MM.1S (cell line): ENCODE results near the gene SLC26A11.

Source experiments
- CTCF ChIP-seq: fragments of 300-600 bp; sonication (generic); IDR thresholded peaks from 2 replicates; pipeline ENCODE4 v1.5.1; 2016; ENCODE audit warnings: antibody characterized with exemption, low read length, mixed read lengths
- EZH2 ChIP-seq: fragments of 300-600 bp; sonication (generic); optimal IDR thresholded peaks from 2 replicates; pipeline ENCODE3; 2017; ENCODE audit warnings: low read depth, mild to moderate bottlenecking, antibody characterized with exemption, low read length, mixed read lengths
- EZH2phosphoT487 ChIP-seq: fragments of 300-600 bp; sonication (generic); IDR thresholded peaks from 2 replicates; pipeline ENCODE4 v1.6.1; 2018; ENCODE audit warnings: antibody characterized with exemption, low read length

- TF ChIP-seq CTCF (no peak), EZH2phosphoT487 (no peak), EZH2 (no peak)
Observed at GRCh38 chr17:80274871-80275449, 54.7 kb downstream of the SLC26A11 start.
